Transverse colon (tissue), 4 donors: ENCODE measurements around the gene CADM2.

Experiments
- EP300 ChIP-seq: sonication (generic); formaldehyde crosslinking; IDR thresholded peaks from one replicate; pipeline ENCODE4 v1.6.1; 2017; ENCODE audit warnings: antibody characterized with exemption, low read depth
- POLR2A ChIP-seq: fragments of 450-650 bp; IDR thresholded peaks from one replicate; pipeline ENCODE4 v1.6.1; 2016; ENCODE audit warnings: antibody characterized with exemption, mild to moderate bottlenecking, moderate library complexity
- POLR2AphosphoS5 ChIP-seq, 3 donors: sonication (generic); formaldehyde crosslinking; IDR thresholded peaks; one replicate each; pipeline ENCODE4 v1.6.1; 2016; ENCODE audit warnings: antibody characterized with exemption in 3 of 3
- TF ChIP-seq, protein P1 (sequence below), 5 experiments: fragments of 200-600 bp in 3 of 5; fragments of 450-650 bp in 2 of 5; sonication (generic) in 3 of 5; IDR thresholded peaks; 1 replicate in 2 of 5; 2 replicates in 3 of 5; pipeline ENCODE4 v1.5.1; 2016 to 2017; ENCODE audit warnings: antibody characterized with exemption in 5 of 5, inconsistent platforms in 3 of 5, mild to moderate bottlenecking in 2 of 5, moderate library complexity in 1 of 5

DNA sequence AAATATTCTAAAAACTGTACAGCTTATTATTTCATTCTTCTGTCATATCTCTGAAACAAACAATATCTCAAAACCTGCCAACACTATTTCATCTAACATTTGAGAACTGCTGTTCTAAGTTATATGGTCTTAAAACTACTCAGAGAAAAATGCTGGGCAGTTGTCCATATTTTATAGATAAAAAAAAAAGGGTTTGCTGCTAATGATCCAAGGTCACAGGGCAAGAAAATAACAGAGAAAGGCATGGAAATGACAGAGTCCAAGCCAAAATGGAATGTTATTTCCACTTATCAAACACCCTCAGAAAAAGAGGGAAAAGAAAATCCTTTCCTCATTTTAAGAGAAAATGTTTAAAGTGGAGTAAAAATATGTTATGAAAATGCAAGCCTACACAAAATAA is 313.1 kb downstream of the CADM2 start:
- TF ChIP-seq, protein P1, sequence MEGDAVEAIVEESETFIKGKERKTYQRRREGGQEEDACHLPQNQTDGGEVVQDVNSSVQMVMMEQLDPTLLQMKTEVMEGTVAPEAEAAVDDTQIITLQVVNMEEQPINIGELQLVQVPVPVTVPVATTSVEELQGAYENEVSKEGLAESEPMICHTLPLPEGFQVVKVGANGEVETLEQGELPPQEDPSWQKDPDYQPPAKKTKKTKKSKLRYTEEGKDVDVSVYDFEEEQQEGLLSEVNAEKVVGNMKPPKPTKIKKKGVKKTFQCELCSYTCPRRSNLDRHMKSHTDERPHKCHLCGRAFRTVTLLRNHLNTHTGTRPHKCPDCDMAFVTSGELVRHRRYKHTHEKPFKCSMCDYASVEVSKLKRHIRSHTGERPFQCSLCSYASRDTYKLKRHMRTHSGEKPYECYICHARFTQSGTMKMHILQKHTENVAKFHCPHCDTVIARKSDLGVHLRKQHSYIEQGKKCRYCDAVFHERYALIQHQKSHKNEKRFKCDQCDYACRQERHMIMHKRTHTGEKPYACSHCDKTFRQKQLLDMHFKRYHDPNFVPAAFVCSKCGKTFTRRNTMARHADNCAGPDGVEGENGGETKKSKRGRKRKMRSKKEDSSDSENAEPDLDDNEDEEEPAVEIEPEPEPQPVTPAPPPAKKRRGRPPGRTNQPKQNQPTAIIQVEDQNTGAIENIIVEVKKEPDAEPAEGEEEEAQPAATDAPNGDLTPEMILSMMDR (IDR thresholded peaks at IDR 0.05), result no peak
- TF ChIP-seq POLR2AphosphoS5 (IDR thresholded peaks at IDR 0.05) (no peak), POLR2A (no peak), EP300 (no peak)
